Testis (tissue), 3 donors: Measurements from ENCODE around the gene TFPT. TPM values are rescaled to one million over a fixed set of nuclear protein-coding genes. Genes with fewer than 3 reads are reported as not detected.
"Not testable (repeated sequence)": the region's sequence is repeated elsewhere in the genome, so short reads cannot be mapped to it uniquely, and the experiment has no call there.

Experiments used
- DNase-seq: peaks from one replicate; pipeline ENCODE4 v3.0.0-alpha.2; 2019
- H3K27ac ChIP-seq, 2 donors: fragments of 200-600 bp; sonication (generic); one replicate each; pipeline ENCODE4 v1.5.1; 2019
- H3K27me3 ChIP-seq: fragments of 200-600 bp; sonication (generic); one replicate; pipeline ENCODE4 v1.5.1; 2019
- H3K36me3 ChIP-seq: fragments of 200-600 bp; sonication (generic); one replicate; pipeline ENCODE4 v1.5.1; 2017; ENCODE audit warnings: low read depth; ENCODE audit errors: missing control alignments
- H3K4me1 ChIP-seq: fragments of 200-600 bp; sonication (generic); one replicate; pipeline ENCODE4 v1.5.1; 2019
- H3K4me3 ChIP-seq, 2 donors: fragments of 200-600 bp; sonication (generic); one replicate each; pipeline ENCODE4 v1.5.1; 2017 to 2019
- H3K9me3 ChIP-seq: fragments of 200-600 bp; sonication (generic); one replicate; pipeline ENCODE4 v1.5.1; 2017
- POLR2A ChIP-seq: fragments of 450-650 bp; IDR thresholded peaks from one replicate; pipeline ENCODE4 v1.6.1; 2017; ENCODE audit warnings: antibody characterized with exemption, mild to moderate bottlenecking, moderate library complexity
- WGBS, 2 donors: methylation state at CpG; one replicate each; pipeline ENCODE4 v1.1.5; 2018; 5-methylcytosine and 5-hydroxymethylcytosine counted together
- intact Hi-C: fragments of 100-400 bp; cut with DNase I; formaldehyde crosslinking; loops from one replicate; pipeline ENCODE4 v1.15.1; 2023; ENCODE audit warnings: low total_unique reads
- polyA plus RNA-seq: library from polyadenylated mRNA; stranded (reverse); fragments of 350-450 nt; fragmentation: Illumina TruSeq; extraction: RNeasy Lipid Tissue Mini Kit (QIAGEN cat#74804); gene quantifications from one replicate; pipeline ENCODE4 v1.2.3, GENCODE V29; 2014; ENCODE audit warnings: low read depth, low replicate concordance; ENCODE audit not compliant: insufficient read depth
- total RNA-seq, 2 donors: library from RNA; depleted of rRNA; stranded (reverse); fragments of >200 nt; gene quantifications; one replicate each; pipeline ENCODE4 v1.2.3, GENCODE V29; 2016
- TF ChIP-seq, protein P1 (sequence below), 3 experiments: fragments of 450-650 bp in 2 of 3; fragments of 200-600 bp in 1 of 3; sonication (generic) in 1 of 3; IDR thresholded peaks; one replicate each; pipeline ENCODE4 v1.5.1; 2016 to 2019; ENCODE audit warnings: antibody characterized with exemption in 3 of 3, mild to moderate bottlenecking in 2 of 3, moderate library complexity in 1 of 3

TFPT gene
- total and polyA plus RNA-seq, 3 donors from 2014 or later = 11.2 to 16.0 (median 12.9) TPM

DNA sequence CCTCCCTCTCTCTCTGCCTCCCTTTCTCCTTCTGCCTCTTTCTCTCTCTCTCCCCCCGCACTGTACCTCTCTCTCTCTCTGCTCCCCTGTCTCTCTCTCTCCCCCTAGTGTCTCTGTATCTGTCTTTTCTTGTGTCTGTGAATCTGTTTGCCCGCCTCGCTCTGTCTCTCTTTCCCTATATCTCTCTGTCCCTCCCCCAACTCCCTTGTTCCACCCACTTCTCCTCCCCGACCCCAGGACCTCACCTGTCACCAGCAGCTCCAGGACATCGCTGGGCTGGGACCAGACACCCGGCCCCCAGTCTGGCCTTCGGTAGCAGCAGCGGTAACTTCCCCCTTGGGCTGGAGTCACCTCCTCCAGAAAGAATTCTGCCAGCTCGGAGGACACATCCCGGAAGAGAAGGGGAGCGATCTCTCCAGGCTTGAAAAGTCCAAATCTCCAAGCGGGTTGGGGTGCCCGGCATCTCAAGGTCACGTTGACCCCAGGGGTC lies 18.8 kb downstream of the TFPT start:
- Histone ChIP-seq H3K9me3 (no peaks in the 10 kb centered on the region), H3K36me3 (no peaks in the 10 kb centered on the region), H3K4me1 (peaks cover 7% of the 10 kb centered on the region), H3K27me3 (no peaks in the 10 kb centered on the region), H3K27ac (peak overlapping the region; percentile 41 to 68), H3K4me3 (peak overlapping the region in 1 of 2 donors; percentile 18)
- 9 to 21% methylated on average over 14 of the region's 14 CpGs for WGBS, 2 donors
- TF ChIP-seq, protein P1, sequence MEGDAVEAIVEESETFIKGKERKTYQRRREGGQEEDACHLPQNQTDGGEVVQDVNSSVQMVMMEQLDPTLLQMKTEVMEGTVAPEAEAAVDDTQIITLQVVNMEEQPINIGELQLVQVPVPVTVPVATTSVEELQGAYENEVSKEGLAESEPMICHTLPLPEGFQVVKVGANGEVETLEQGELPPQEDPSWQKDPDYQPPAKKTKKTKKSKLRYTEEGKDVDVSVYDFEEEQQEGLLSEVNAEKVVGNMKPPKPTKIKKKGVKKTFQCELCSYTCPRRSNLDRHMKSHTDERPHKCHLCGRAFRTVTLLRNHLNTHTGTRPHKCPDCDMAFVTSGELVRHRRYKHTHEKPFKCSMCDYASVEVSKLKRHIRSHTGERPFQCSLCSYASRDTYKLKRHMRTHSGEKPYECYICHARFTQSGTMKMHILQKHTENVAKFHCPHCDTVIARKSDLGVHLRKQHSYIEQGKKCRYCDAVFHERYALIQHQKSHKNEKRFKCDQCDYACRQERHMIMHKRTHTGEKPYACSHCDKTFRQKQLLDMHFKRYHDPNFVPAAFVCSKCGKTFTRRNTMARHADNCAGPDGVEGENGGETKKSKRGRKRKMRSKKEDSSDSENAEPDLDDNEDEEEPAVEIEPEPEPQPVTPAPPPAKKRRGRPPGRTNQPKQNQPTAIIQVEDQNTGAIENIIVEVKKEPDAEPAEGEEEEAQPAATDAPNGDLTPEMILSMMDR (IDR thresholded peaks at IDR 0.05) = peak in 1 of 3 experiments; percentile 14
- no peak for TF ChIP-seq POLR2A
- intact Hi-C loops = no loop called here
- DNase-seq = peak; percentile 34

GRCh38 chr19:54095859-54096616 lies 19.4 kb downstream of the TFPT start:
- TF ChIP-seq, protein P1 (IDR thresholded peaks at IDR 0.05) = peak in 1 of 3 experiments; percentile 32
- DNase-seq = peak; percentile 56
- H3K36me3 ChIP-seq, H3K27me3 ChIP-seq, H3K4me1 ChIP-seq, intact Hi-C loops, H3K9me3 ChIP-seq: not testable (repeated sequence)
- peak overlapping the region; percentile 0 to 44 for H3K4me3 ChIP-seq
- WGBS, 2 donors = 1% methylated on average over 33 to 34 of the region's 46 CpGs
- peak overlapping the region in 1 of 2 donors; percentile 68 for H3K27ac ChIP-seq

DNA sequence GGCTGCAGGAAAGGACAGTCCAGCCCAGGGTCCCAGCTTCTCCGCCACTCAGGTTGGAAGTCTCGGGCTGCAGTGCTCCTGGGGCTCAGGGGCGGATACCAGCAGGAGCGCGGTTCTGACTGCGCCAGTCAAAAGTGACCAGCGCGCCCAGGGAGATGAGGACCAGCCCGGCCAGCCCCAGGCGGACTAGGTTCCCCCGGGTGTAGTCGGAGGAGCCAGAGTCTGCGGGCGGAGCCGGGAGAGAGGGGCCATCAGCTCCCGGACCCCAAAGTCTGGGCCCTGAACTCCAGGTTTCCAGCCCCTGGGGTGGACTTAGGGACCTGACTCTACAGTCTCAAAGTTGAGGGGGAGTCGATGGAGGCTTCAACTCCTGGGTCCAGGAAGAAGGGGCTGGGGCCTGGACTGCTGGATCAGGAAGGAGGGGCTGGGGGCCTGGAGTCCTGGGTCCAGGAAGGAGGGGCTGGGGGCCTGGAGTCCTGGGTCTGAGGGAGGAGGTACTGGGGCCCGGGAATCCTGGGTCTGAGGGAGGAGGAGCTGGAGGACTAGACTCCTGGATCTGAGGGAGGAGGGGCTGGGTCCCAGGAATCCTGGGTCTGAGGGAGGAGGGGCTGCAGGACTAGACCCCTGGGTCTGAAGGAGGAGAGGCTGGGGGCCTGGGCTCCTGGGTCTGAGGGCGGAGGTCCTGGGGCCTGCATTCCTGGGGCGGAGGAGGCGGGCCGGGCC lies 20.2 kb downstream of the TFPT start:
- Histone ChIP-seq H3K4me1 (peaks cover 7% of the 10 kb centered on the region), H3K9me3 (no peaks in the 10 kb centered on the region), H3K36me3 (no peaks in the 10 kb centered on the region), H3K27ac (no peak overlapping the region), H3K27me3 (no peaks in the 10 kb centered on the region), H3K4me3 (peak overlapping the region; percentile 12 to 44)
- TF ChIP-seq, protein P1 (IDR thresholded peaks at IDR 0.05) = no peak
- TF ChIP-seq POLR2A = no peak
- intact Hi-C loops = no loop called here
- DNase-seq = no peak
- WGBS, 2 donors = 7 to 53% methylated on average over 7 to 21 of the region's 22 CpGs

DNA sequence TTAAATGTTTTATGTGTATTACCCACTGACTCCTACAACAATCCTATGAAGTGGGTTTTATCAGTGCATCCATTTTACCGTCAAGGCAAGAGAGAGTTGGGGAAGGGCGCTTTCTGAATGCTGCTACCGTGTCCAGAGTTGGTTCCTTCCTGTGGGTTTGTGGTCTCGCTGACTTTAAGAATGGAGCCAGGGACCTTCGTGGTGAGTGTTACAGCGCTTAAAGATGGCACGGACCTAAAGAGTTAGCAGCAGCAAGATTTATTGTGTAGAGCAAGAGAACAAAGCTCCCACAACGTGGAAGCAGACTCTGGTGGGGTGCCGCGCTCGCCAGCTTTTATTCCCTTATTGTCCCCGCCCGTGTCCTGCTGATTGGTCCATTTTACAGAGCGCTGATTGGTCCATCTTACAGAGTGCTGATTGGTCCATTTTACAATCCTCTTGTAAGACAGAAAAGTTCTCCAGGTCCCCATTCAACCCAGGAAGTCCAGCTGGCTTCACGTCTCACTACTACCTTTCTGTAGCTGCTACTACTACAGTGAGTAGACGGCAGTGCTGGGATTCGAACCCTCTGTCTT lies 20.9 kb downstream of the TFPT start:
- 72 to 73% methylated on average over 17 of the region's 17 CpGs for WGBS, 2 donors
- H3K36me3 ChIP-seq = no peaks in the 10 kb centered on the region
- DNase-seq = peak; percentile 61
- H3K9me3 ChIP-seq = no peaks in the 10 kb centered on the region
- H3K4me3 ChIP-seq = peak overlapping the region; percentile 12 to 23
- H3K27ac ChIP-seq = no peak overlapping the region
- no peak for TF ChIP-seq POLR2A
- TF ChIP-seq, protein P1 (IDR thresholded peaks at IDR 0.05) = no peak
- no peaks in the 10 kb centered on the region for H3K27me3 ChIP-seq
- intact Hi-C loops = no loop called here
- peaks cover 7% of the 10 kb centered on the region for H3K4me1 ChIP-seq
